ENCODE results near the gene DHCR24.

DNA sequence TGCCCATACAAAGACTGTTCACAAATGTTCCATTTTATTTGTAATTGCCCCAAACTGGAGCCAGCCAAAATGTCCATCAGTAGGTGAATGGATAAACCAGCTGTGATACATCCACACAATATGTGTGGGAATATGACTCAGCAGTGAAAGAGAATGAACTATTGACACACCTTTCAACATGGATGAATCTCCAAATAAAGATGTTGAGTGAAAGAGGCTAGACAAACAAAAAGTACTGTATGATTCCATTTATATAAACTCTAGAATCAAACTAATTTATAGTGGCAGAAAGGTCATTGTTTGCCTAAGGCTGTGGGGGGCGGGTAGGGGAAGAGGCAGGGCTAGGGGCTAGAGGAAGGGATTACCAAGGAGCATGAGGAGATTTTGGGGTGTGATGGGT is 4.5 kb downstream of the DHCR24 start:
- no peak for TF ChIP-seq ZNF133 (tag by site-specific recombination; IDR thresholded peaks at IDR 0.05)
- TF ChIP-seq, protein P1, sequence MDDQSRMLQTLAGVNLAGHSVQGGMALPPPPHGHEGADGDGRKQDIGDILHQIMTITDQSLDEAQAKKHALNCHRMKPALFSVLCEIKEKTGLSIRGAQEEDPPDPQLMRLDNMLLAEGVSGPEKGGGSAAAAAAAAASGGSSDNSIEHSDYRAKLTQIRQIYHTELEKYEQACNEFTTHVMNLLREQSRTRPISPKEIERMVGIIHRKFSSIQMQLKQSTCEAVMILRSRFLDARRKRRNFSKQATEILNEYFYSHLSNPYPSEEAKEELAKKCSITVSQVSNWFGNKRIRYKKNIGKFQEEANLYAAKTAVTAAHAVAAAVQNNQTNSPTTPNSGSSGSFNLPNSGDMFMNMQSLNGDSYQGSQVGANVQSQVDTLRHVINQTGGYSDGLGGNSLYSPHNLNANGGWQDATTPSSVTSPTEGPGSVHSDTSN (CRISPR knock-in tag; IDR thresholded peaks at IDR 0.05) = no peak

Data from HEK293 (cell line).